ENCODE data around the gene FAM50B.

DNA sequence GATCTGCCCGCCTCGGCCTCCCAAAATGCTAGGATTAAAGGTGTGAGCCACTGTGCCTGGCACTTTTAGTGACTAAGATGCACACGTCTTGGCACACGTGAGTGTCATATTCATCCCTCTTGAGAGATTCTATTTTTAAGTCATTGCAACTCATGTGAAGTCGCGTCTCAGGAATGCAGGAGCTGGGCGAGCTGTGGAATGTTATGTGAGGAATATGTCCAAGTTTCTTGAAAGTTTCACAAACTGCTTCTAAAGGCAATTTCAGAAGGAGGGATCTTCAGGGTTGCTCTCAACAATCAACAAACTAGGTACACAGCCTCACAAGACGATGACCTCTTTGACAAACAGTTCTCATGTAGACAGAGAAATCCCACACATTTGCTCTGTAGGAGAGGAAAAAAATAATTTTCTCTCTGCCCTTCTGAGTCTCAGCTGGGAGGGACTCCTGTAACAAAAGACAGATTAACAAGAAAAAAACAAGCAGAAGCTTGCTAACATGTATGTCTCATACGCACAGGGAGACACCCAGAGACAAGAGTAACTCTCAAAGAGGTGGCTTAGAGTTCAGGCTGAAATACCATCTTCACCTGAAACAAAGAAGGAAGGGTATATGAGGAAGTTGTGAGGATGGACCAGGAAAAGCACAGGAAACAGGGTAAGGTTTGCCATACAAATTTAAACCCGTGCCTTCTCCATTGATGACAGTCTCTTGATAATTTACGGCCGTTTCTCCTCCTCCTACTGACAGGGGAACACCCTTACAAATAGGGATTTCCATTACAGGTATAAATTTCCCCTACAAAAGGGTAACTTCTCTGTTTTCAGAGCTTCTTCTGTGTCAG lies 45.3 kb upstream of the FAM50B start:
- TF ChIP-seq, protein P1, sequence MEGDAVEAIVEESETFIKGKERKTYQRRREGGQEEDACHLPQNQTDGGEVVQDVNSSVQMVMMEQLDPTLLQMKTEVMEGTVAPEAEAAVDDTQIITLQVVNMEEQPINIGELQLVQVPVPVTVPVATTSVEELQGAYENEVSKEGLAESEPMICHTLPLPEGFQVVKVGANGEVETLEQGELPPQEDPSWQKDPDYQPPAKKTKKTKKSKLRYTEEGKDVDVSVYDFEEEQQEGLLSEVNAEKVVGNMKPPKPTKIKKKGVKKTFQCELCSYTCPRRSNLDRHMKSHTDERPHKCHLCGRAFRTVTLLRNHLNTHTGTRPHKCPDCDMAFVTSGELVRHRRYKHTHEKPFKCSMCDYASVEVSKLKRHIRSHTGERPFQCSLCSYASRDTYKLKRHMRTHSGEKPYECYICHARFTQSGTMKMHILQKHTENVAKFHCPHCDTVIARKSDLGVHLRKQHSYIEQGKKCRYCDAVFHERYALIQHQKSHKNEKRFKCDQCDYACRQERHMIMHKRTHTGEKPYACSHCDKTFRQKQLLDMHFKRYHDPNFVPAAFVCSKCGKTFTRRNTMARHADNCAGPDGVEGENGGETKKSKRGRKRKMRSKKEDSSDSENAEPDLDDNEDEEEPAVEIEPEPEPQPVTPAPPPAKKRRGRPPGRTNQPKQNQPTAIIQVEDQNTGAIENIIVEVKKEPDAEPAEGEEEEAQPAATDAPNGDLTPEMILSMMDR (IDR thresholded peaks at IDR 0.05): no peak
- no peak for TF ChIP-seq POLR2A (IDR thresholded peaks at IDR 0.05)

All from right lobe of liver (tissue), 4 donors.